SK-N-SH treated with all-trans-retinoic acid at 6 μM for 48 hours (cell line): Measurements from ENCODE around the gene STING1.
"Not testable (repeated sequence)": the region's sequence is repeated elsewhere in the genome, so short reads cannot be mapped to it uniquely, and the experiment has no call there.

Experiments
- ATAC-seq: fragments of 200-7000 bp; cut with Tn5 transposase; 3 replicates; pipeline ENCODE4 v1.9.1; 2020; ENCODE audit warnings: mild to moderate bottlenecking, moderate library complexity
- BACH2 ChIP-seq: fragments of 250-450 bp; sonication (Bioruptor Pico); IDR thresholded peaks from 2 replicates; pipeline ENCODE4 v1.9.0; 2021; ENCODE audit warnings: mild to moderate bottlenecking, borderline replicate concordance
- CSDC2 ChIP-seq: fragments of 250-450 bp; sonication (Bioruptor Pico); IDR thresholded peaks from 2 replicates; pipeline ENCODE4 v1.5.0; 2020; ENCODE audit warnings: mild to moderate bottlenecking, moderate library complexity
- ESRRG ChIP-seq: fragments of 250-450 bp; sonication (Bioruptor Pico); IDR thresholded peaks from 2 replicates; pipeline ENCODE4 v1.6.1; 2021; ENCODE audit warnings: mild to moderate bottlenecking
- GLIS3 ChIP-seq: fragments of 250-450 bp; sonication (Bioruptor Pico); IDR thresholded peaks from 2 replicates; pipeline ENCODE4 v1.5.0; 2020; ENCODE audit warnings: mild to moderate bottlenecking, moderate library complexity
- ISL1 ChIP-seq: fragments of 250-450 bp; sonication (Bioruptor Pico); IDR thresholded peaks from 2 replicates; pipeline ENCODE4 v2.1.2; 2022; ENCODE audit warnings: mild to moderate bottlenecking, moderate library complexity
- OSR1 ChIP-seq: fragments of 250-450 bp; sonication (Bioruptor Pico); IDR thresholded peaks from 2 replicates; pipeline ENCODE4 v1.8.0; 2022; ENCODE audit warnings: moderate library complexity, mild to moderate bottlenecking, inconsistent platforms
- PPARA ChIP-seq: fragments of 250-450 bp; sonication (Bioruptor Pico); IDR thresholded peaks from 2 replicates; pipeline ENCODE4 v1.5.0; 2020; ENCODE audit warnings: mild to moderate bottlenecking, borderline replicate concordance
- RARB ChIP-seq: fragments of 250-450 bp; sonication (Bioruptor Pico); IDR thresholded peaks from 2 replicates; pipeline ENCODE4 v1.8.0; 2021; ENCODE audit warnings: mild to moderate bottlenecking, moderate library complexity
- SNAI2 ChIP-seq: fragments of 250-450 bp; sonication (Bioruptor Pico); IDR thresholded peaks from 2 replicates; pipeline ENCODE4 v1.5.0; 2020; ENCODE audit warnings: mild to moderate bottlenecking, moderate library complexity
- TCF4 ChIP-seq: fragments of 250-450 bp; sonication (Bioruptor Pico); IDR thresholded peaks from 2 replicates; pipeline ENCODE4 v1.8.0; 2021; ENCODE audit warnings: mild to moderate bottlenecking, moderate library complexity, borderline replicate concordance
- TOX ChIP-seq: fragments of 250-450 bp; sonication (Bioruptor Pico); IDR thresholded peaks from 2 replicates; pipeline ENCODE4 v1.8.0; 2021; ENCODE audit warnings: mild to moderate bottlenecking, moderate library complexity, borderline replicate concordance
- ZC3H10 ChIP-seq: fragments of 250-450 bp; sonication (Bioruptor Pico); IDR thresholded peaks from 2 replicates; pipeline ENCODE4 v1.5.1; 2021; ENCODE audit warnings: mild to moderate bottlenecking, moderate library complexity
- ZNF565 ChIP-seq: fragments of 450-650 bp; formaldehyde crosslinking; conservative IDR thresholded peaks from 2 replicates; pipeline ENCODE4 v1.5.0; 2020; ENCODE audit warnings: low read depth, mild to moderate bottlenecking, moderate library complexity
- ZNF70 ChIP-seq: fragments of 450-650 bp; formaldehyde crosslinking; IDR thresholded peaks from 2 replicates; pipeline ENCODE4 v1.5.0; 2020; ENCODE audit warnings: mild to moderate bottlenecking, moderate library complexity
- ZNF8 ChIP-seq: fragments of 450-650 bp; formaldehyde crosslinking; IDR thresholded peaks from 2 replicates; pipeline ENCODE4 v1.5.0; 2020; ENCODE audit warnings: mild to moderate bottlenecking, moderate library complexity
- TF ChIP-seq, protein P1 (sequence below): fragments of 250-450 bp; sonication (Bioruptor Pico); IDR thresholded peaks from 2 replicates; pipeline ENCODE4 v1.5.0; 2020; ENCODE audit warnings: mild to moderate bottlenecking, moderate library complexity
- TF ChIP-seq, protein P2 (sequence below): fragments of 250-450 bp; sonication (Bioruptor Pico); IDR thresholded peaks from 2 replicates; pipeline ENCODE4 v1.8.0; 2021; ENCODE audit warnings: low read depth, mild to moderate bottlenecking, moderate library complexity, borderline replicate concordance
- TF ChIP-seq, protein P3 (sequence below): fragments of 250-450 bp; sonication (Bioruptor Pico); IDR thresholded peaks from 2 replicates; pipeline ENCODE4 v1.8.0; 2020; ENCODE audit warnings: mild to moderate bottlenecking, moderate library complexity, borderline replicate concordance
- TF ChIP-seq, protein P4 (sequence below): fragments of 250-450 bp; sonication (Bioruptor Pico); IDR thresholded peaks from 2 replicates; pipeline ENCODE4 v1.5.1; 2021; ENCODE audit warnings: mild to moderate bottlenecking, moderate library complexity
- TF ChIP-seq, protein P5 (sequence below): fragments of 250-450 bp; sonication (Bioruptor Pico); IDR thresholded peaks from 2 replicates; pipeline ENCODE4 v1.5.1; 2020; ENCODE audit warnings: low read depth, mild to moderate bottlenecking, moderate library complexity

Gene STING1

DNA sequence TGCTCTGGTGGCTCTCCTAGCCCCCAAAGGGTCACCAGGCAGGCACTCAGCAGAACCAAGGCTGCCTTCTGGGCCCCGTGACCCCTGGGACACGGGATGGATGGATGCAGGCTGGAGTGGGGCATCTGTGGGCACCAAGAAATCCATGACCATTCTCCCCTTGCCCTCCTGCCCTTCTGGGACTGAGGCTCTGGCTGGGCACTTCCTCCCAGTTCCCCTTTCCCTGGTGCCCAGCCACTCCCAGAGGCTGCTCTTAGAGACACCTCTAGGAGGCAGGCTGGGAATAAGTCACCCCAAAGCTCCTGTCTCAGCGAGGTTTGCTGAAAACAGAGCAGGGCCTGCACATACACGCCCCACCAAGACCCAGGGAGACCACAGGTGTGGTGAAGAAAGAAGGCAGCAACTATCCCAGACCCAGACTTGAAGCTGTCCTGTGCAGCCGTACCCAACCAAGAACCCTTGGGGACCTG is 943 bp downstream of the STING1 start:
- ATAC-seq = peak; percentile 65
- TF ChIP-seq RARB = no peak
- TF ChIP-seq ZNF565 (CRISPR knock-in tag) = no peak
- no peak for TF ChIP-seq BACH2 (CRISPR knock-in tag)
- TF ChIP-seq, protein P1, sequence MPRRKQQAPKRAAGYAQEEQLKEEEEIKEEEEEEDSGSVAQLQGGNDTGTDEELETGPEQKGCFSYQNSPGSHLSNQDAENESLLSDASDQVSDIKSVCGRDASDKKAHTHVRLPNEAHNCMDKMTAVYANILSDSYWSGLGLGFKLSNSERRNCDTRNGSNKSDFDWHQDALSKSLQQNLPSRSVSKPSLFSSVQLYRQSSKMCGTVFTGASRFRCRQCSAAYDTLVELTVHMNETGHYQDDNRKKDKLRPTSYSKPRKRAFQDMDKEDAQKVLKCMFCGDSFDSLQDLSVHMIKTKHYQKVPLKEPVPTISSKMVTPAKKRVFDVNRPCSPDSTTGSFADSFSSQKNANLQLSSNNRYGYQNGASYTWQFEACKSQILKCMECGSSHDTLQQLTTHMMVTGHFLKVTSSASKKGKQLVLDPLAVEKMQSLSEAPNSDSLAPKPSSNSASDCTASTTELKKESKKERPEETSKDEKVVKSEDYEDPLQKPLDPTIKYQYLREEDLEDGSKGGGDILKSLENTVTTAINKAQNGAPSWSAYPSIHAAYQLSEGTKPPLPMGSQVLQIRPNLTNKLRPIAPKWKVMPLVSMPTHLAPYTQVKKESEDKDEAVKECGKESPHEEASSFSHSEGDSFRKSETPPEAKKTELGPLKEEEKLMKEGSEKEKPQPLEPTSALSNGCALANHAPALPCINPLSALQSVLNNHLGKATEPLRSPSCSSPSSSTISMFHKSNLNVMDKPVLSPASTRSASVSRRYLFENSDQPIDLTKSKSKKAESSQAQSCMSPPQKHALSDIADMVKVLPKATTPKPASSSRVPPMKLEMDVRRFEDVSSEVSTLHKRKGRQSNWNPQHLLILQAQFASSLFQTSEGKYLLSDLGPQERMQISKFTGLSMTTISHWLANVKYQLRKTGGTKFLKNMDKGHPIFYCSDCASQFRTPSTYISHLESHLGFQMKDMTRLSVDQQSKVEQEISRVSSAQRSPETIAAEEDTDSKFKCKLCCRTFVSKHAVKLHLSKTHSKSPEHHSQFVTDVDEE (CRISPR knock-in tag) = no peak
- no peak for TF ChIP-seq ESRRG (CRISPR knock-in tag)
- TF ChIP-seq ZC3H10 (CRISPR knock-in tag) = no peak
- TF ChIP-seq, all 23 proteins: peak for 0

DNA sequence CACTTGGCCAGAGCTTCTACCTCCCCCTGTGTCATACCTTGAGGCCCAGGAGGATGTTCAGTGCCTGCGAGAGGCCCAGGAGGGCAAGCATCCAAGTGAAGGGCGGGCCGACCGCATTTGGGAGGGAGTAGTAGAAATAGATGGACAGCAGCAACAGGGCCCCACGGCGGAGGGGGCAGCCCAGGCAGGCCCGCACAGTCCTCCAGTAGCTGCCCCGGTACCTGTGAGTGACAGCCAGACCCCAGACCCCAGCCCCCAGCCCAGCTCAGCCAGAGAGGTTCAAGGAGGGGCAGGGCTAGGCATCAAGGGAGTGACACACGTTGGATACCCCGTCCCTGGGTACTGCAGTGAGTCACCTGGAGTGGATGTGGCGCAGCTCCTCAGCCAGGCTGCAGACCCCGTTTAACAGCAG is 1.4 kb downstream of the STING1 start:
- TF ChIP-seq ZNF565 (CRISPR knock-in tag) (no peak), TCF4 (CRISPR knock-in tag) (no peak), ESRRG (CRISPR knock-in tag) (no peak), SNAI2 (CRISPR knock-in tag) (no peak), TOX (CRISPR knock-in tag) (no peak), PPARA (CRISPR knock-in tag) (no peak), ISL1 (CRISPR knock-in tag) (no peak), ZNF8 (CRISPR knock-in tag) (no peak), GLIS3 (no peak), CSDC2 (CRISPR knock-in tag) (no peak), ZNF70 (no peak), OSR1 (CRISPR knock-in tag) (no peak), BACH2 (CRISPR knock-in tag) (no peak)
- TF ChIP-seq, protein P1 (CRISPR knock-in tag) = no peak
- TF ChIP-seq, protein P2, sequence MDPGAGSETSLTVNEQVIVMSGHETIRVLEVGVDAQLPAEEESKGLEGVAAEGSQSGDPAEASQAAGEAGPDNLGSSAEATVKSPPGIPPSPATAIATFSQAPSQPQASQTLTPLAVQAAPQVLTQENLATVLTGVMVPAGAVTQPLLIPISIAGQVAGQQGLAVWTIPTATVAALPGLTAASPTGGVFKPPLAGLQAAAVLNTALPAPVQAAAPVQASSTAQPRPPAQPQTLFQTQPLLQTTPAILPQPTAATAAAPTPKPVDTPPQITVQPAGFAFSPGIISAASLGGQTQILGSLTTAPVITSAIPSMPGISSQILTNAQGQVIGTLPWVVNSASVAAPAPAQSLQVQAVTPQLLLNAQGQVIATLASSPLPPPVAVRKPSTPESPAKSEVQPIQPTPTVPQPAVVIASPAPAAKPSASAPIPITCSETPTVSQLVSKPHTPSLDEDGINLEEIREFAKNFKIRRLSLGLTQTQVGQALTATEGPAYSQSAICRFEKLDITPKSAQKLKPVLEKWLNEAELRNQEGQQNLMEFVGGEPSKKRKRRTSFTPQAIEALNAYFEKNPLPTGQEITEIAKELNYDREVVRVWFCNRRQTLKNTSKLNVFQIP (CRISPR knock-in tag) = no peak
- TF ChIP-seq, protein P3, sequence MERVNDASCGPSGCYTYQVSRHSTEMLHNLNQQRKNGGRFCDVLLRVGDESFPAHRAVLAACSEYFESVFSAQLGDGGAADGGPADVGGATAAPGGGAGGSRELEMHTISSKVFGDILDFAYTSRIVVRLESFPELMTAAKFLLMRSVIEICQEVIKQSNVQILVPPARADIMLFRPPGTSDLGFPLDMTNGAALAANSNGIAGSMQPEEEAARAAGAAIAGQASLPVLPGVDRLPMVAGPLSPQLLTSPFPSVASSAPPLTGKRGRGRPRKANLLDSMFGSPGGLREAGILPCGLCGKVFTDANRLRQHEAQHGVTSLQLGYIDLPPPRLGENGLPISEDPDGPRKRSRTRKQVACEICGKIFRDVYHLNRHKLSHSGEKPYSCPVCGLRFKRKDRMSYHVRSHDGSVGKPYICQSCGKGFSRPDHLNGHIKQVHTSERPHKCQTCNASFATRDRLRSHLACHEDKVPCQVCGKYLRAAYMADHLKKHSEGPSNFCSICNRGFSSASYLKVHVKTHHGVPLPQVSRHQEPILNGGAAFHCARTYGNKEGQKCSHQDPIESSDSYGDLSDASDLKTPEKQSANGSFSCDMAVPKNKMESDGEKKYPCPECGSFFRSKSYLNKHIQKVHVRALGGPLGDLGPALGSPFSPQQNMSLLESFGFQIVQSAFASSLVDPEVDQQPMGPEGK (CRISPR knock-in tag) = no peak
- TF ChIP-seq, protein P4, sequence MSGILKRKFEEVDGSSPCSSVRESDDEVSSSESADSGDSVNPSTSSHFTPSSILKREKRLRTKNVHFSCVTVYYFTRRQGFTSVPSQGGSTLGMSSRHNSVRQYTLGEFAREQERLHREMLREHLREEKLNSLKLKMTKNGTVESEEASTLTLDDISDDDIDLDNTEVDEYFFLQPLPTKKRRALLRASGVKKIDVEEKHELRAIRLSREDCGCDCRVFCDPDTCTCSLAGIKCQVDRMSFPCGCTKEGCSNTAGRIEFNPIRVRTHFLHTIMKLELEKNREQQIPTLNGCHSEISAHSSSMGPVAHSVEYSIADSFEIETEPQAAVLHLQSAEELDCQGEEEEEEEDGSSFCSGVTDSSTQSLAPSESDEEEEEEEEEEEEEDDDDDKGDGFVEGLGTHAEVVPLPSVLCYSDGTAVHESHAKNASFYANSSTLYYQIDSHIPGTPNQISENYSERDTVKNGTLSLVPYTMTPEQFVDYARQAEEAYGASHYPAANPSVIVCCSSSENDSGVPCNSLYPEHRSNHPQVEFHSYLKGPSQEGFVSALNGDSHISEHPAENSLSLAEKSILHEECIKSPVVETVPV (CRISPR knock-in tag) = no peak
- TF ChIP-seq, protein P5, sequence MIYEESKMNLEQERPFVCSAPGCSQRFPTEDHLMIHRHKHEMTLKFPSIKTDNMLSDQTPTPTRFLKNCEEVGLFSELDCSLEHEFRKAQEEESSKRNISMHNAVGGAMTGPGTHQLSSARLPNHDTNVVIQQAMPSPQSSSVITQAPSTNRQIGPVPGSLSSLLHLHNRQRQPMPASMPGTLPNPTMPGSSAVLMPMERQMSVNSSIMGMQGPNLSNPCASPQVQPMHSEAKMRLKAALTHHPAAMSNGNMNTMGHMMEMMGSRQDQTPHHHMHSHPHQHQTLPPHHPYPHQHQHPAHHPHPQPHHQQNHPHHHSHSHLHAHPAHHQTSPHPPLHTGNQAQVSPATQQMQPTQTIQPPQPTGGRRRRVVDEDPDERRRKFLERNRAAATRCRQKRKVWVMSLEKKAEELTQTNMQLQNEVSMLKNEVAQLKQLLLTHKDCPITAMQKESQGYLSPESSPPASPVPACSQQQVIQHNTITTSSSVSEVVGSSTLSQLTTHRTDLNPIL (CRISPR knock-in tag) = no peak
- ATAC-seq = peak; percentile 9

DNA sequence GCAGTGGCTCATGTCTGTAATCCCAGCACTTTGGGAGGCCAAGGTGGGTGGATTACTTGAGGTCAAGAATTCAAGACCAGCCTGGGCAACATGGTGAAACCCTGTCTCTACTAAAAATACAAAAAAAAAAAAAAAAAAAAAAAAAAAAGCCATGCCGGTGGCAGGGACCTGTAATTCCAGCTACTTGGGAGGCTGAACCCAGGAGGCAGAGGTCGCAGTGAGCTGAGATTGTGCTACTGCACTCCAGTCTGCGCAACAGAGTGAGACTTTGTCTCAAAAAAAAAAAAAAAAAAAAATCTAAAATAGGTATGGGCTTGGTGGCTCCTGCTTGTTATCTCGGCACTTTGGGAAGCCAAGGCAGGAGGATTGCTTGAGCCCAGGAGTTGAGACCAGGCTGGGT is 2.8 kb downstream of the STING1 start:
- ATAC-seq = not testable (repeated sequence)

DNA sequence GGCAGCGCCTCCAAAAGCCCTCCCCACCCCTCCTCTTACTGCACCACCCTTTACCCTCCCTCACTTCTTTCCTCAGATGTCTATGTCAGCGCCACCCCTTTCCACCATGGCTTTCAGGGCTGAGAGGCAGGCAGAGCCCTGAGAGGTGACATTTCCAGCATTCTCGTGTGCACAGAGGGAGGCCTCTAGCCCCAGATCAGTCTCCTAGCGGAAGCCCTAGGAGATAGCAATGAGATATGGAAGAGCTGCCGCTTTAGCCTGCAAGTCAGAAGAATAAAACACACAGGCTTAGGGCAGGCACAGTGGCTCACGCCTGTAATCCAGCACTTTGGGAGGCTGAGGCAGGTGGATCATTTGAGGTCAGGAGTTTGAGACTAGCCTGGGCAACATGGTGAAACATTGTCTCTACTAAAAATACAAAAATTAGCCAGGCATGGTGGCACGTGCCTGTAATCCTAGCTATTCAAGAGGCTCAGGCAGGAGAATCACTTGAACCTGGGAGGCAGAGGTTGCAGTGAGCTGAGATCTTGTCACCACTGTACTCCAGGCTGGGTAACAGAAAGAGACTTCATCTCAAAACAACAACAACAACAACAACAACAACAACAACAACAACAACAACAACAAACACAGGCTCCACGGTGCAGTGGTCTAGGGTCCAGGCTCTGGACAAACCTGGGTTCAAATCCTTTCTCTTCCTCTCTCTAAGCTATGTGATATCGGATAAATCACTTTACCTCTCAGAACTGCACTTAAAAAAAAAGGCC is 3.7 kb downstream of the STING1 start:
- ATAC-seq = not testable (repeated sequence)
